Fibroblast of lung (primary cell): Measurements from ENCODE around the gene VSIG1.

ENCODE experiments used
- CTCF ChIP-seq, 2 donors: IDR thresholded peaks in 1 of 2; conservative IDR thresholded peaks in 1 of 2; 1 replicate in 1 of 2; 2 replicates in 1 of 2; pipeline ENCODE4 v1.5.1; 2011 to 2012; ENCODE audit warnings: low read length in 2 of 2, control low read depth in 1 of 2, inconsistent platforms in 1 of 2, low read depth in 1 of 2, mild to moderate bottlenecking in 1 of 2
- EZH2 ChIP-seq: IDR thresholded peaks from 2 replicates; pipeline ENCODE4 v1.5.1; 2012; ENCODE audit warnings: low read length, control low read depth, mild to moderate bottlenecking; ENCODE audit errors: missing control alignments

GRCh38 chrX:108126661-108127060, 81.8 kb downstream of the VSIG1 start:
- TF ChIP-seq CTCF (conservative IDR thresholded peaks at IDR 0.05 in 1 of 2, IDR thresholded peaks at IDR 0.05 in 1 of 2; ENCODE audit: low read depth in 1 of 2, low read length in 2 of 2), result no peak
- no peak for TF ChIP-seq EZH2
